Measurements from ENCODE around the gene HIGD1C. TPM values are rescaled to one million over a fixed set of nuclear protein-coding genes. Genes with fewer than 3 reads are reported as not detected.

HIGD1C gene
- total RNA-seq, 2 experiments from 2014 or later = not detected

DNA sequence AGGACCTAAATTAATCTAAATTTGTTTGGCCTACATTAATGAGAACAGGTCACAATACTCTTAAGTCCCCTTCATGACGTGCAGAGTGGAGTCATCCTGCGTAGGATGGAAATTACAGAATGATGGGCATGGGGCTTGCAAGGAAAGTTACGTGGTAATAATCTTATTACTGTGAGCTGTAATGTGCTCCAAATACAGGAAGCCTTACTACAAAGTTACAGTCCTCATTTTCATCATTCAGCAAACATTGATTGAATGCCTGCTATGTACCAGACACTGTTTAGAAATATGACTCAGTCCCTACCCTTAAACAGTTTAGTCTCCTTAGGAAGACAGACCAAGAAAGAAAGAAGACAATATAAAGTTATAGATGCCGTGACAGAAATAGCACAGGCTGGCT lies 9.4 kb downstream of the HIGD1C start:
- Mint-ChIP-seq H3K9me3 (ENCODE audit: insufficient read depth) (no peaks in the 10 kb centered on the region), H3K27me3 (ENCODE audit: low read depth) (no peaks in the 10 kb centered on the region), H3K4me3 (no peak overlapping the region), H3K36me3 (ENCODE audit: low read depth) (no peaks in the 10 kb centered on the region), H3K27ac (no peak overlapping the region), H3K4me1 (ENCODE audit: low read depth) (peaks cover 10% of the 10 kb centered on the region)
- ATAC-seq = no peak
- DNase-seq = no peak
- ChIA-PET CTCF (interaction anchor here (1.9 kb wide), 1 partner anchor 136 kb away, joined by 7 read pairs; no protein-coding TSS in a partner anchor), POLR2A (no interaction called here)

DNA sequence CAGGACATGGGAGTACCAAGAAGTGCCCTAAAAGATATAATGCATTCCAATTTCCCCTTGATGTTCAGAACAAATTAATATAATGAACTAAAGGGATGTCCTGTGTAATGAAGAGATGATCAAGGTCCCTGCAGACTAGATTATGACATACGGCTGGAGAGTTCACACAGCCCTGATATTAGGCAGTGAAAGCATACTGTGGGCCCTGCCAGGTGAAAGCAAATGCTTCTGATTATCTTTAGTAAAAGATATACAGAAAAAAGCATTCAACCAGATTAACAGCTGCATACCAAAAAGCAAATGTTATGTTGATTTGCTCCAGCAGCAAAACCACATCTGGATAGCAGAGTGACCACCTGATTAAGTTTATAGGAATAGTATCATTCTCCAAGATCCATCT lies 12.1 kb downstream of the HIGD1C start:
- Mint-ChIP-seq H3K4me1 (ENCODE audit: low read depth) (peaks cover 10% of the 10 kb centered on the region), H3K9me3 (ENCODE audit: insufficient read depth) (no peaks in the 10 kb centered on the region), H3K4me3 (no peak overlapping the region), H3K27me3 (ENCODE audit: low read depth) (no peaks in the 10 kb centered on the region), H3K36me3 (ENCODE audit: low read depth) (peaks cover 2% of the 10 kb centered on the region), H3K27ac (no peak overlapping the region)
- ATAC-seq (no peak), DNase-seq (no peak)
- ChIA-PET POLR2A (no interaction called here), CTCF (interaction anchor here (0.7 kb wide), 1 partner anchor 64 kb away, joined by 3 read pairs; no protein-coding TSS in a partner anchor)

DNA sequence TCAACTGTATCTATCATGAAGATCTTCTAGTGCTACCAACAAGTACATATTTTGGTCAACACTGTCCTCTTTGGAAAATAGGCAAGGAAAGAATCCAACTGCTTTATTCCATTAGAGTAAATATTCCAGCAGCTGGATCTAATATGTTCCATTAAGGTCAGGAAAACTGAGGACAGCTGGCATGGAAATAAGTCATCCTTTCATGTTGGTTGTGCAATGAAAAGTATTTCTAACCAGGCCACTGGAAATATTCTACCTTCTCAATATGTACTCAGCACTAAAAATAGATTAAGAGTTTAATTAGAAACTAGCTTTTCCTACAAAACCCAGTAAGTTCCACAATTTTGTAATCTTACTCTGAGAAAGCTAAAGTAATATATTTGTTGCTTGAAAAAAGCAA lies 19.6 kb downstream of the HIGD1C start:
- Mint-ChIP-seq H3K27me3 (ENCODE audit: low read depth) (no peaks in the 10 kb centered on the region), H3K4me3 (no peak overlapping the region), H3K27ac (no peak overlapping the region), H3K36me3 (ENCODE audit: low read depth) (peaks cover 40% of the 10 kb centered on the region), H3K4me1 (ENCODE audit: low read depth) (no peaks in the 10 kb centered on the region), H3K9me3 (ENCODE audit: insufficient read depth) (no peaks in the 10 kb centered on the region)
- ChIA-PET CTCF (no interaction called here), POLR2A (no interaction called here)
- DNase-seq (no peak), ATAC-seq (no peak)

DNA sequence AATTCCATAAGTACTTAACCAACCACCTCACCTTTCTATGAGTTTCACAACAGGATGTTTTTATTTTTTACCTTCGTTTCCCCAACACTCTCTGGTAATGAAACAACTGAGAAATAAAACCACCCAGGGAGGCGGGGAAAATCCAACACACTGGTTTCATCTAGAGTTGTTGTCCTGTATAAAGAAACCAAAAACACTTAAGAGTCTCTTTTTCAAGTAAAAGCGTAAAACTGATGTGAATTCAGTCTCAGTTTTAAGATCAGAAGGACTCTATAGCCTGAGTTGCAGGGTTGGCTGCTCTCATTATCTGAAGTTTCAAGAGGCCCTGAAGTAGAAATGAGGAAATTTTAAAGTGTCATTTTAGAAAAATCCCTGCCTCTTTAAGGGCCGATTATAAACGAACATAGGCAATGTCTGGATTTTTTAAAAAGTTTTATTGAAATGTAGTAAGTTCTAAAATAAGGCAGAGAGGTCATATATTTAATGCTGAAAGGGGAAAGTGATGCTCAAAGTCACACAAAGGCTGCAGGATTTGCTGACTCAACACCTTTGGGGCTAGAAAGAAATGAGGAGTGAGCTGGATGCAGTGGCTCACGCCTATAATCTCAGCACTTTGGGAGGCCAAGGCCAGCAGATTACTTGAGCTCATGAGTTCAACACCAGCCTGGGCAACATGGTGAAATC lies 27.2 kb downstream of the HIGD1C start:
- DNase-seq (no peak), ATAC-seq (no peak)
- Mint-ChIP-seq H3K4me1 (ENCODE audit: low read depth) (peaks cover 9% of the 10 kb centered on the region), H3K9me3 (ENCODE audit: insufficient read depth) (no peaks in the 10 kb centered on the region), H3K4me3 (no peak overlapping the region), H3K36me3 (ENCODE audit: low read depth) (peaks cover 31% of the 10 kb centered on the region), H3K27me3 (ENCODE audit: low read depth) (no peaks in the 10 kb centered on the region), H3K27ac (peak overlapping the region; percentile 26)
- POLR2A ChIA-PET = interaction anchor here (0.5 kb wide), 1 partner anchor 46 kb away, joined by 3 read pairs; the partner anchor contains the start of gene SLC11A2
- CTCF ChIA-PET = interaction anchor here (0.7 to 2.2 kb wide), 3 partner anchors 8 to 48 kb away, joined by 3 to 6 read pairs (median 3); no protein-coding TSS in a partner anchor

DNA sequence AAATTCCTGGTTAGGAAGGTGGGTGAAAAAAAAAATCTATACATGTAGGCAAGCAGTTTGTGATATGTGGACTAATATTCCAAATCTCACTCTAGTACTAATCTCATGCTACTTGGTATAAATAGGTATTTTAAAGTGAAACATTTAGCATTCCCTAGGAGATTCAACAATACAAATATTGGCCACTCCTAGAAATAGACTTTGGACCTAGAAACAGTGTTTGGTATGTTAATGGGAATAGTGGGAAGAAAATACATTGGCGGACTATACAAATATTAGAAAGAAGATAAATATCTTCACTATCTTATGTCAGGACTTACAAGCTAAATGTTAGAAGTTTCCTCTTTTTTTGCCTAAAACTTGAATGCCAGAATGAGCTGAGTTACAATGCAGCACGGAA lies 28.2 kb downstream of the HIGD1C start:
- Mint-ChIP-seq H3K4me3 (no peak overlapping the region), H3K27ac (no peak overlapping the region)
- CTCF ChIA-PET = interaction anchor here (0.6 to 1.0 kb wide), 3 partner anchors 9 to 156 kb away, joined by 3 read pairs; no protein-coding TSS in a partner anchor

DNA sequence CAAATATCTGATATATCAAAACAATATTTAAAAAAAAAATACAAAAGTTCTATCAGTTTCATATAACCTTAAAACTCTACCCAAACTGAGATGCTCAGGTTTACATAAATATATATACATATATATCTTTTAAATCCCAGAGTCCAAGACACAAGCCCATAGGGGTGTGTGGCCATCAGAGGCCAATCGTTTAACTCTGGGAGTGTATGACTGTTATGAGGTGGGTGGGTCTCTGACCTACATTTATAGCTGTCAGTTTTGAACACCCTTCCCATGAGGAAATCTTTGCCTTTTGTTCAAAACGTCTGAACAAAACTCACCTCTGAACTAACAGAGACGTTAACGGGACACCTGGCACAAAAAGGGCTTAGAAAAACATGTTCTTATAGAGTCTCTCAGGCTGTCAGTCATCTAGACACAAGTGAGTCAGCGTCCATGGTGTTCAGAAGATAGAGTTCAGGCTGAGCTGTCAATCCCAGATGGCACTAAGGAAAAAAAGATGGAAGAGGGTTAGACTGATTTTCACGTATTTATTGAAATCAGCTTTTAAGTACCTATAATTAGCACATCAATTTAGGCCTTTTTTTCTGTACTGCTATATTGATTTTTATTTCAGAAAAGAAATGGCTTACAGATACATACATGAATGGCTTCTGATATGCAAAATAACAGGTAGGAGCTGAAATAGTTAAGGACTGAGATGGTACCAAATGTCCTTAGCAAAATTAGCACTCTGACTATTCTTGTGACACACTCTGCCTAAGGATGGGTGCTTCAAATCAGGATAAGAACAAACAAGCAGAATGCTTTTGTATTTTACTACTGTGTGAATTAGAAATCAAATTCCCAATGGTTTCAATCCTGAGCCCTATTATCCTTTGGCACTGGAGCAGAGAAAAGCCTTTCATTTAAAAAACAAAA lies 29.2 kb downstream of the HIGD1C start:
- no peak overlapping the region for H3K4me3 Mint-ChIP-seq
- POLR2A ChIA-PET = no interaction called here
- no peak for DNase-seq
- H3K27me3 Mint-ChIP-seq (ENCODE audit: low read depth) = no peaks in the 10 kb centered on the region
- no peak overlapping the region for H3K27ac Mint-ChIP-seq
- peaks cover 26% of the 10 kb centered on the region for H3K36me3 Mint-ChIP-seq (ENCODE audit: low read depth)
- no peak for ATAC-seq
- peaks cover 13% of the 10 kb centered on the region for H3K4me1 Mint-ChIP-seq (ENCODE audit: low read depth)
- no peaks in the 10 kb centered on the region for H3K9me3 Mint-ChIP-seq (ENCODE audit: insufficient read depth)
- CTCF ChIA-PET = interaction anchor here (0.6 kb wide), 1 partner anchor 157 kb away, joined by 3 read pairs; no protein-coding TSS in a partner anchor

More for the DNA sequence above, 28.2 kb downstream of the HIGD1C start:
- peaks cover 13% of the 10 kb centered on the region for H3K4me1 Mint-ChIP-seq (ENCODE audit: low read depth)
- no peaks in the 10 kb centered on the region for H3K9me3 Mint-ChIP-seq (ENCODE audit: insufficient read depth)
- POLR2A ChIA-PET = no interaction called here
- no peak for DNase-seq
- peaks cover 28% of the 10 kb centered on the region for H3K36me3 Mint-ChIP-seq (ENCODE audit: low read depth)
- no peaks in the 10 kb centered on the region for H3K27me3 Mint-ChIP-seq (ENCODE audit: low read depth)
- ATAC-seq = no peak

DNA sequence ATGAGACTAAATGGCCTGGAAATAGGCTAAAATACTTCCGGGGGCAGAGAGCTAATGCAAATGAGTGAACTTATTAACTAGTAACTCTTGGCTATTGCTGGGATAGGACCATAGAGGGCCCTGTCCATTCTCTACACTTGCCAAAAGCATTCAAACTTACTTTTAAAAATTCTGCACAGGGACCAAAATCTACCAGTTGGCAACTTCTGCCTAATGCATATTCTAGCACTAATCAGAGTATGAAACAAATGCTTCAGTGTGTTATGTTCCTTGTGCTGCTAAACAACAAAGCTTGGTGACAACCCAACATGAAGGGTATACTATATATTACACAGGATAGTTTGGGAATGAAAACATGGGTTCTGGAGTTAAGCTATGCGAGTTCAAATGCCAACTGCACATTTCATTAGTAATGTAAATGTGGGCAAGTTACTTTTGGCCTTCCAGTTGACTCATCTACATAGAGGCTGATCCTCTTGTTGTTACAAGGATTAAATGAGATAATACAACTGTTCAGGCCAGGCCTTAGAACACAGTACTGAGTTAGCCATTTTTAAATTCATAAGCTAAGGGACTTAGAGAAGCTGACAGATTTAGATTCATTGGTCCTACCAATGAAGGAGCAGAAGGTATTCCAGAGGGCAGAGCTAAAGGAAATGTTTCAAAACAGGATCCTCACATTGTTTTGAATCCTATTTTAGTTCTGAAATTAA lies 32.4 kb downstream of the HIGD1C start:
- POLR2A ChIA-PET = interaction anchor here (1.0 kb wide), 2 partner anchors 42 to 59 kb away, joined by 3 to 4 read pairs; partner anchors contain the start of gene SLC11A2
- no peak for DNase-seq
- Mint-ChIP-seq H3K4me1 (ENCODE audit: low read depth) (peaks cover 11% of the 10 kb centered on the region), H3K9me3 (ENCODE audit: insufficient read depth) (no peaks in the 10 kb centered on the region), H3K36me3 (ENCODE audit: low read depth) (peaks cover 26% of the 10 kb centered on the region), H3K4me3 (no peak overlapping the region), H3K27me3 (ENCODE audit: low read depth) (no peaks in the 10 kb centered on the region), H3K27ac (no peak overlapping the region)
- no peak for ATAC-seq
- CTCF ChIA-PET = interaction anchor here (1.0 to 5.3 kb wide), 8 partner anchors 24 to 219 kb away, joined by 3 to 75 read pairs (median 6); partner anchors contain the start of genes ATF1 and SLC11A2

DNA sequence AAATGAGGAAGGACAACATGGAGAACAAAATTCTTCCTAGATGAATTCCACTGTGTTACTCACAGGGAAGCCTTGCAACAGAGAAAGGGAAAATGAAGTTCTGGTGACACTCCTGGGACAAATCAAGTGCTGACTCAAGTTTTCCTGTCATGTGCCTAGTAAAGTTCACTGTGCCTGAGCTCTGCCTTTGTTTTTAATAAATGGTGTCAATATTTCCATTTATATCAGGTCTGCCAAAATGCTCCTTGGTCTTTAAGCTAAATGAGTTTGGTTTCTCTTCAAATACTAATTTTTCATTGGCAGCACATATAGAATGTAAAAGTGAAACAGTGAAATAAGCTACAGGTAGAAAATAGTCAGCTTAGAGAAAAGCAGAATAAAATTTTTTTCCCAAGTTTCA lies 33.0 kb downstream of the HIGD1C start:
- no peak for DNase-seq
- peaks cover 9% of the 10 kb centered on the region for H3K4me1 Mint-ChIP-seq (ENCODE audit: low read depth)
- no peaks in the 10 kb centered on the region for H3K9me3 Mint-ChIP-seq (ENCODE audit: insufficient read depth)
- H3K36me3 Mint-ChIP-seq (ENCODE audit: low read depth) = peaks cover 27% of the 10 kb centered on the region
- ATAC-seq = no peak
- no peak overlapping the region for H3K4me3 Mint-ChIP-seq
- no peak overlapping the region for H3K27ac Mint-ChIP-seq
- H3K27me3 Mint-ChIP-seq (ENCODE audit: low read depth) = no peaks in the 10 kb centered on the region
- CTCF ChIA-PET = interaction anchor here (0.6 to 5.3 kb wide), 12 partner anchors 25 to 251 kb away, joined by 3 to 75 read pairs (median 4); partner anchors contain the start of genes ATF1 and SLC11A2
- POLR2A ChIA-PET = interaction anchor here (1.0 kb wide), 2 partner anchors 41 to 60 kb away, joined by 3 to 4 read pairs; partner anchors contain the start of gene SLC11A2

DNA sequence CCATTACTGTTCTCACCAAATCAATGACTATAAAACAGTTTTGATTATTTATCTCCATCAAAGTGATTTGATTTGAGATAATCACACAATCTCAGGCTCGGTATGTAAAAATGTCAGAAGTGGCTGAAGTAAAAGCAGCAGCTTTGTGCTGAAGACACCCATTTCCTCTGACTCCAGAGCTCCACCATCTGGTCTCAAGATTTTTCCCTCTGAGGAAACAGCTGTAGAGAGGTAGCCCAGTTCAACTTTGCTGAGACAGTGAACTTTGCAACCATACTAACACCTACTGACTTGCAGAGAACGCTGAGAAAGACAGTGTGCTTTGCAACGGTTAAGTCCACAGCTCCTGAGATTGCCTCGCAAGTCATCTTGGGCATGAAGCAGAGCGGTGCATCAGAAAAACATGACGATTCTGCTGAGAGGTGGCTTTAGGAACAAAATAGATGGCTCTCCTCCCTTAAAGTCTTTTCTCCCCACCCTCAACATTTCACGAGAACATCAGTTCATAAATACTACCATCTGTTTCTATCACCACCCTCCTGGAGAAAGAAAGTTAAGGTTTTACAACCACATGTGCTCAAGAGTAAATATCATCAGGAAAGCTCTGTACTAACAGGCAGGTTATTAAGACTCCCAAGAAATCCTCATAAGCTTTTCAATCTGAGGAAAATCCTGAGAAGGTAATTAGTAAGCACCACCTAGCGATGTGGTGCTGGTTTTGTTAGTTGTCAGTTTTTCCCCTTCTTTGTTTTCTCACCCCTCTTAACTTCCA lies 34.8 kb downstream of the HIGD1C start:
- no peaks in the 10 kb centered on the region for H3K27me3 Mint-ChIP-seq (ENCODE audit: low read depth)
- H3K27ac Mint-ChIP-seq = peak overlapping the region; percentile 45
- H3K4me1 Mint-ChIP-seq (ENCODE audit: low read depth) = peaks cover 12% of the 10 kb centered on the region
- peak; percentile 69 for ATAC-seq
- POLR2A ChIA-PET = interaction anchor here (0.8 kb wide), 1 partner anchor 222 kb away, joined by 4 read pairs; no protein-coding TSS in a partner anchor
- H3K36me3 Mint-ChIP-seq (ENCODE audit: low read depth) = peaks cover 36% of the 10 kb centered on the region
- peak; percentile 57 for DNase-seq
- CTCF ChIA-PET = interaction anchor here (0.7 to 5.3 kb wide), 35 partner anchors 8 to 354 kb away, joined by 3 to 75 read pairs (median 4); partner anchors contain the start of genes ATF1, LETMD1 and SLC11A2
- H3K9me3 Mint-ChIP-seq (ENCODE audit: insufficient read depth) = no peaks in the 10 kb centered on the region
- no peak overlapping the region for H3K4me3 Mint-ChIP-seq

DNA sequence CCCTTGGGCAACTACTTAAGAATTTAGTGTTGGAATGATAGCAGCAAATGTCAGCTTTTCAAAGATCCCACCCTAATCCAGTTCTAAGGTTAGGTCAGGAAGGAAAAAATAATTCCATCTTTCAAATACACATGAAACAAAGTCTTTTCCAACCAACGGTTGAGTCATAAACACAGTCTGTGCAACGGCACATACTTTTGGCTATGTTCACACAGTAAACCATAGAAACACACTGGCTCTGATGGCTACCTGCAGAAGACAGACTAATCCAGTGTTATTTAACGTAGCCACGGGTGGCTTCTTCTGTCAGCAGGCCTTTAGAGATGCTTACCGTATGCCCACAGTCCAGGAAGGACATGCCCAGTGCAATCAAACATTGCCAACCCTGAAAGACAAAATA lies 35.7 kb downstream of the HIGD1C start:
- H3K4me1 Mint-ChIP-seq (ENCODE audit: low read depth) = peaks cover 12% of the 10 kb centered on the region
- peaks cover 38% of the 10 kb centered on the region for H3K36me3 Mint-ChIP-seq (ENCODE audit: low read depth)
- POLR2A ChIA-PET = interaction anchor here (0.7 kb wide), 1 partner anchor 246 kb away, joined by 4 read pairs; no protein-coding TSS in a partner anchor
- H3K9me3 Mint-ChIP-seq (ENCODE audit: insufficient read depth) = no peaks in the 10 kb centered on the region
- H3K4me3 Mint-ChIP-seq = no peak overlapping the region
- CTCF ChIA-PET = interaction anchor here (0.9 to 5.3 kb wide), 23 partner anchors 9 to 903 kb away, joined by 3 to 75 read pairs (median 7); partner anchors contain the start of genes ATF1, LETMD1, SLC11A2 and SMARCD1
- peak overlapping the region; percentile 5 for H3K27ac Mint-ChIP-seq
- ATAC-seq (no peak), DNase-seq (no peak)
- H3K27me3 Mint-ChIP-seq (ENCODE audit: low read depth) = no peaks in the 10 kb centered on the region
